Liver (tissue), 9 donors: Measurements from ENCODE around the gene KATNB1. TPM values are rescaled to one million over a fixed set of nuclear protein-coding genes. Genes with fewer than 3 reads are reported as not detected.

ENCODE experiments used
- DNase-seq: peaks from one replicate; pipeline ENCODE4 v3.0.0-alpha.2; 2017; ENCODE audit warnings: low spot score
- H3K27ac ChIP-seq, 2 donors: one replicate each; pipeline ENCODE4 v1.7.0; 2013; ENCODE audit warnings: inconsistent platforms in 2 of 2, low read length in 2 of 2, control low read depth in 1 of 2, low read depth in 1 of 2, mild to moderate bottlenecking in 1 of 2
- H3K27me3 ChIP-seq, 4 donors: one replicate each; pipeline versions ENCODE4 v1.6.1 to v1.7.0; 2013; ENCODE audit warnings: low read length in 3 of 4, inconsistent platforms in 1 of 4, mild to moderate bottlenecking in 1 of 4, moderate library complexity in 1 of 4; ENCODE audit not compliant: control insufficient read depth in 4 of 4, insufficient read depth in 4 of 4
- H3K36me3 ChIP-seq, 4 donors: one replicate each; pipeline versions ENCODE4 v1.6.1 to v1.7.0; 2013; ENCODE audit warnings: low read length in 3 of 4, mild to moderate bottlenecking in 3 of 4, low read depth in 1 of 4, moderate library complexity in 1 of 4; ENCODE audit not compliant: control insufficient read depth in 4 of 4, insufficient read depth in 3 of 4
- H3K4me1 ChIP-seq, 4 donors: one replicate each; pipeline versions ENCODE4 v1.6.1 to v1.7.0; 2013; ENCODE audit warnings: low read length in 3 of 4, mild to moderate bottlenecking in 3 of 4, moderate library complexity in 1 of 4; ENCODE audit not compliant: control insufficient read depth in 4 of 4, insufficient read depth in 4 of 4
- H3K4me3 ChIP-seq, 3 donors: one replicate each; pipeline versions ENCODE4 v1.6.1 to v1.7.0; 2013; ENCODE audit warnings: low read length in 3 of 3, control low read depth in 1 of 3, low read depth in 1 of 3, mild to moderate bottlenecking in 1 of 3
- H3K9ac ChIP-seq, 2 donors: one replicate each; pipeline ENCODE4 v1.7.0; 2013; ENCODE audit warnings: low read length in 2 of 2, mild to moderate bottlenecking in 2 of 2, moderate library complexity in 2 of 2, control low read depth in 1 of 2, low read depth in 1 of 2
- H3K9me3 ChIP-seq, 4 donors: one replicate each; pipeline versions ENCODE4 v1.6.1 to v1.7.0; 2013; ENCODE audit warnings: low read length in 3 of 4; ENCODE audit not compliant: control insufficient read depth in 4 of 4
- ATF3 ChIP-seq: IDR thresholded peaks from 2 replicates; pipeline ENCODE4 v1.6.1; 2016; ENCODE audit warnings: antibody characterized with exemption
- CTCF ChIP-seq: fragments of 150-350 bp; IDR thresholded peaks from 2 replicates; pipeline ENCODE4 v1.5.1; 2017; ENCODE audit warnings: improper control_type of control experiment, low read depth, low read length; ENCODE audit not compliant: missing input control
- EGR1 ChIP-seq, 2 donors: IDR thresholded peaks; 2 replicates each; pipeline ENCODE4 v1.6.1; 2016 to 2018; ENCODE audit warnings: antibody characterized with exemption in 2 of 2, low read depth in 2 of 2
- FOXA1 ChIP-seq: IDR thresholded peaks from 2 replicates; pipeline ENCODE4 v1.6.1; 2016; ENCODE audit warnings: antibody characterized with exemption
- FOXA2 ChIP-seq: IDR thresholded peaks from 2 replicates; pipeline ENCODE4 v1.6.1; 2016; ENCODE audit warnings: antibody characterized with exemption
- GABPA ChIP-seq, 2 donors: IDR thresholded peaks in 1 of 2; conservative IDR thresholded peaks in 1 of 2; 2 replicates each; pipeline ENCODE4 v1.6.1; 2016; ENCODE audit warnings: antibody characterized with exemption in 2 of 2, mild to moderate bottlenecking in 1 of 2, moderate library complexity in 1 of 2
- HNF4A ChIP-seq, 2 donors: conservative IDR thresholded peaks; 2 replicates each; pipeline ENCODE4 v1.6.1; 2016; ENCODE audit warnings: antibody characterized with exemption in 2 of 2, mild to moderate bottlenecking in 2 of 2
- HNF4G ChIP-seq: IDR thresholded peaks from 2 replicates; pipeline ENCODE4 v1.6.1; 2016; ENCODE audit warnings: antibody characterized with exemption
- JUND ChIP-seq, 2 donors: IDR thresholded peaks; 2 replicates each; pipeline ENCODE4 v1.6.1; 2016; ENCODE audit warnings: antibody characterized with exemption in 2 of 2
- MAX ChIP-seq: IDR thresholded peaks from 2 replicates; pipeline ENCODE4 v1.6.1; 2016; ENCODE audit warnings: antibody characterized with exemption
- NR2F2 ChIP-seq: IDR thresholded peaks from 2 replicates; pipeline ENCODE4 v1.6.1; 2016; ENCODE audit warnings: antibody characterized with exemption
- RAD21 ChIP-seq, 2 donors: IDR thresholded peaks; 2 replicates each; pipeline ENCODE4 v1.6.1; 2016; ENCODE audit warnings: antibody characterized with exemption in 2 of 2, mild to moderate bottlenecking in 2 of 2
- REST ChIP-seq: IDR thresholded peaks from 2 replicates; pipeline ENCODE4 v1.6.1; 2016; ENCODE audit warnings: antibody characterized with exemption, mild to moderate bottlenecking
- RXRA ChIP-seq, 2 donors: IDR thresholded peaks; 2 replicates each; pipeline ENCODE4 v1.6.1; 2017 to 2018; ENCODE audit warnings: antibody characterized with exemption in 2 of 2, mild to moderate bottlenecking in 1 of 2
- SP1 ChIP-seq: IDR thresholded peaks from 2 replicates; pipeline ENCODE4 v1.6.1; 2018; ENCODE audit warnings: antibody characterized with exemption, mild to moderate bottlenecking
- TAF1 ChIP-seq: conservative IDR thresholded peaks from 2 replicates; pipeline ENCODE4 v1.6.1; 2016; ENCODE audit warnings: antibody characterized with exemption, mild to moderate bottlenecking
- YY1 ChIP-seq: IDR thresholded peaks from 2 replicates; pipeline ENCODE4 v1.6.1; 2016; ENCODE audit warnings: antibody characterized with exemption, mild to moderate bottlenecking
- ZBTB33 ChIP-seq: IDR thresholded peaks from 2 replicates; pipeline ENCODE4 v1.6.1; 2016; ENCODE audit warnings: antibody characterized with exemption
- WGBS: extraction: QIAGEN DNeasy Blood & Tissue Kit; methylation state at CpG from one replicate; pipeline ENCODE4 v1.1.7; 2013; 5-methylcytosine and 5-hydroxymethylcytosine counted together
- polyA plus RNA-seq, 2 donors: library from polyadenylated mRNA; stranded (reverse) in 1 of 2; unstranded in 1 of 2; fragments of 200-250 nt in 1 of 2; fragments of >200 nt in 1 of 2; fragmentation: Nextera tagmentation in 1 of 2; extraction: Ambion mirVana in 1 of 2; gene quantifications; one replicate each; pipeline versions ENCODE4 v1.2.1 to v1.2.3, GENCODE V29; 2013 to 2015
- total RNA-seq, 2 donors: library from RNA; depleted of rRNA; stranded (reverse); fragments of >200 nt; gene quantifications; one replicate each; pipeline ENCODE4 v1.2.3, GENCODE V29; 2014
- donor health status: healthy.
- donor health status: healthy.
- donor health status: healthy.
- donor health status: healthy.
- donor health status: healthy.

KATNB1 gene
- total and polyA plus RNA-seq, 4 donors = 4.5 to 16.4 (median 7.5) TPM

GRCh38 chr16:57725554-57725953 lies 10.0 kb upstream of the KATNB1 start:
- Histone ChIP-seq H3K4me1 (no peaks in the 10 kb centered on the region), H3K27ac (no peak overlapping the region), H3K9ac (no peak overlapping the region), H3K9me3 (no peaks in the 10 kb centered on the region), H3K4me3 (no peak overlapping the region), H3K36me3 (no peaks in the 10 kb centered on the region), H3K27me3 (no peaks in the 10 kb centered on the region)
- 83% methylated on average over 5 of the region's 5 CpGs for WGBS
- TF ChIP-seq HNF4A (conservative IDR thresholded peaks at IDR 0.05) (no peak), GABPA (IDR thresholded peaks at IDR 0.05 in 1 of 2, conservative IDR thresholded peaks at IDR 0.05 in 1 of 2) (no peak), NR2F2 (no peak), RAD21 (IDR thresholded peaks at IDR 0.05) (no peak), FOXA2 (no peak)
- DNase-seq = no peak

- H3K4me1 ChIP-seq = no peaks in the 10 kb centered on the region
- no peak overlapping the region for H3K9ac ChIP-seq
- no peak overlapping the region for H3K27ac ChIP-seq
- 95% methylated on average over 30 of the region's 30 CpGs for WGBS
- H3K9me3 ChIP-seq = no peaks in the 10 kb centered on the region
- TF ChIP-seq FOXA2 (no peak), HNF4A (conservative IDR thresholded peaks at IDR 0.05) (no peak), HNF4G (no peak), REST (no peak), NR2F2 (no peak), ATF3 (no peak), JUND (IDR thresholded peaks at IDR 0.05) (no peak), GABPA (IDR thresholded peaks at IDR 0.05 in 1 of 2, conservative IDR thresholded peaks at IDR 0.05 in 1 of 2) (no peak), ZBTB33 (no peak), YY1 (no peak), SP1 (no peak), EGR1 (IDR thresholded peaks at IDR 0.05; ENCODE audit: low read depth in 2 of 2) (no peak), FOXA1 (no peak), TAF1 (no peak), RAD21 (IDR thresholded peaks at IDR 0.05) (no peak), MAX (no peak), CTCF (no peak), RXRA (IDR thresholded peaks at IDR 0.05) (no peak)
- no peaks in the 10 kb centered on the region for H3K36me3 ChIP-seq
- H3K27me3 ChIP-seq = no peaks in the 10 kb centered on the region
- DNase-seq = no peak
- no peak overlapping the region for H3K4me3 ChIP-seq
Observed at GRCh38 chr16:57725976-57726375, 9.6 kb upstream of the KATNB1 start.
